HepG2 (cell line): ENCODE results near the gene MAMSTR. TPM values are rescaled to one million over a fixed set of nuclear protein-coding genes. Genes with fewer than 3 reads are reported as not detected.
A peak's percentile ranks its signal among the peaks of the same experiment; 100 is the strongest.

Source experiments
- CEBPB ChIP-seq: IDR thresholded peaks from 2 replicates; pipeline ENCODE4 v1.6.1; 2011; ENCODE audit warnings: low read depth, low read length, improper control_type of control experiment, borderline replicate concordance
- HNRNPL ChIP-seq: fragments of 200-400 bp; formaldehyde crosslinking; IDR thresholded peaks from 2 replicates; pipeline ENCODE4 v1.6.1; 2017; ENCODE audit warnings: mild to moderate bottlenecking, low read depth, low read length
- KLF15 ChIP-seq: sonication (generic); formaldehyde crosslinking; IDR thresholded peaks from 2 replicates; pipeline ENCODE4 v1.8.1; 2023; ENCODE audit warnings: borderline replicate concordance, mild to moderate bottlenecking, inconsistent platforms, missing genetic modification reagents, mixed read lengths
- PCBP1 ChIP-seq: fragments of 200-400 bp; formaldehyde crosslinking; IDR thresholded peaks from 2 replicates; pipeline ENCODE4 v1.6.1; 2017; ENCODE audit warnings: mild to moderate bottlenecking, low read depth, low read length, borderline replicate concordance
- PLRG1 ChIP-seq: fragments of 450-650 bp; conservative IDR thresholded peaks from 2 replicates; pipeline ENCODE4 v1.6.1; 2016
- RFX1 ChIP-seq: fragments of 450-650 bp; IDR thresholded peaks from 2 replicates; pipeline ENCODE4 v1.6.1; 2017
- SETDB1 ChIP-seq: sonication (generic); formaldehyde crosslinking; IDR thresholded peaks from 2 replicates; pipeline ENCODE4 v1.5.1; 2020; ENCODE audit warnings: missing genetic modification reagents, mild to moderate bottlenecking, borderline replicate concordance
- SNRNP70 ChIP-seq: fragments of 200-400 bp; formaldehyde crosslinking; IDR thresholded peaks from 2 replicates; pipeline ENCODE4 v1.6.1; 2017; ENCODE audit warnings: mild to moderate bottlenecking, low read depth, low read length, moderate library complexity
- TCF7 ChIP-seq: sonication (generic); IDR thresholded peaks from 2 replicates; pipeline ENCODE4 v1.6.1; 2016; ENCODE audit warnings: antibody characterized with exemption, low read depth
- ZFYVE20 ChIP-seq: sonication (generic); formaldehyde crosslinking; IDR thresholded peaks from 2 replicates; pipeline ENCODE4 v1.8.0; 2023; ENCODE audit warnings: low read depth, mild to moderate bottlenecking, moderate library complexity, missing genetic modification reagents, borderline replicate concordance
- ZNF234 ChIP-seq: sonication (generic); formaldehyde crosslinking; conservative IDR thresholded peaks from 2 replicates; pipeline ENCODE4 v1.5.1; 2020; ENCODE audit warnings: mild to moderate bottlenecking, missing genetic modification reagents
- ZNF296 ChIP-seq: sonication (generic); formaldehyde crosslinking; conservative IDR thresholded peaks from 2 replicates; pipeline ENCODE4 v1.5.0; 2020; ENCODE audit warnings: mild to moderate bottlenecking, missing genetic modification reagents
- ZNF557 ChIP-seq: sonication (generic); formaldehyde crosslinking; IDR thresholded peaks from 2 replicates; pipeline ENCODE4 v1.4.0; 2020; ENCODE audit warnings: missing genetic modification reagents
- ZNF629 ChIP-seq: sonication (generic); formaldehyde crosslinking; conservative IDR thresholded peaks from 2 replicates; pipeline ENCODE4 v1.5.0; 2020; ENCODE audit warnings: missing genetic modification reagents
- ZNF749 ChIP-seq: sonication (generic); formaldehyde crosslinking; IDR thresholded peaks from 2 replicates; pipeline ENCODE4 v1.8.0; 2022; ENCODE audit warnings: mild to moderate bottlenecking, missing genetic modification reagents, moderate library complexity, borderline replicate concordance
- ZNF781 ChIP-seq: sonication (generic); formaldehyde crosslinking; IDR thresholded peaks from 2 replicates; pipeline ENCODE4 v1.5.1; 2020; ENCODE audit warnings: borderline replicate concordance, mild to moderate bottlenecking, missing genetic modification reagents; ENCODE audit errors: not compliant biosample characterization
- ZZZ3 ChIP-seq: sonication (generic); formaldehyde crosslinking; IDR thresholded peaks from 2 replicates; pipeline ENCODE4 v1.4.0; 2020; ENCODE audit warnings: missing genetic modification reagents, mild to moderate bottlenecking, borderline replicate concordance
- polyA plus RNA-seq, 8 experiments: library from polyadenylated mRNA; depleted of rRNA in 3 of 8; stranded (reverse) in 7 of 8; unstranded in 1 of 8; fragments of >200 nt; fragmentation: Illumina TruSeq in 4 of 8; extraction: Trizol in 4 of 8; gene quantifications; 2 replicates each; pipeline versions ENCODE4 v1.2.1 to v1.2.3, GENCODE V29; 2011 to 2016; ENCODE audit warnings: low read depth in 4 of 8, missing spikeins in 1 of 8, mixed read lengths in 1 of 8; ENCODE audit not compliant: insufficient read depth in 1 of 8
- total RNA-seq, 5 experiments: library from RNA; depleted of rRNA; stranded (reverse); fragments of >200 nt; fragmentation: Illumina TruSeq; extraction: Trizol; gene quantifications; 2 replicates each; pipeline ENCODE4 v1.2.3, GENCODE V29; 2016; ENCODE audit warnings: low read depth in 1 of 5
- TF ChIP-seq, protein P1 (sequence below): sonication (generic); formaldehyde crosslinking; IDR thresholded peaks from 2 replicates; pipeline ENCODE4 v1.4.0; 2020; ENCODE audit warnings: mild to moderate bottlenecking, missing genetic modification reagents
- TF ChIP-seq, protein P2 (sequence below): sonication (generic); formaldehyde crosslinking; IDR thresholded peaks from 2 replicates; pipeline ENCODE4 v1.5.1; 2020; ENCODE audit warnings: missing genetic modification reagents, mild to moderate bottlenecking, borderline replicate concordance
- TF ChIP-seq, protein P3 (sequence below): sonication (generic); formaldehyde crosslinking; IDR thresholded peaks from 2 replicates; pipeline ENCODE4 v1.4.0; 2020; ENCODE audit warnings: missing genetic modification reagents, borderline replicate concordance
- TF ChIP-seq, protein P4 (sequence below): sonication (generic); formaldehyde crosslinking; IDR thresholded peaks from 2 replicates; pipeline ENCODE4 v1.8.0; 2022; ENCODE audit warnings: missing genetic modification reagents, mild to moderate bottlenecking, borderline replicate concordance
- TF ChIP-seq, protein P5 (sequence below): sonication (generic); formaldehyde crosslinking; IDR thresholded peaks from 2 replicates; pipeline ENCODE4 v1.8.0; 2022; ENCODE audit warnings: missing genetic modification reagents, low read depth, mild to moderate bottlenecking, borderline replicate concordance
- TF ChIP-seq, protein P6 (sequence below): sonication (generic); formaldehyde crosslinking; conservative IDR thresholded peaks from 2 replicates; pipeline ENCODE4 v1.4.0; 2020; ENCODE audit warnings: missing genetic modification reagents

MAMSTR gene
- total and polyA plus RNA-seq, 2 of the 13 experiments (the other 11 are each of a cell fraction or from before 2014, with no cell fraction given), result 2.2 to 2.4 TPM

DNA sequence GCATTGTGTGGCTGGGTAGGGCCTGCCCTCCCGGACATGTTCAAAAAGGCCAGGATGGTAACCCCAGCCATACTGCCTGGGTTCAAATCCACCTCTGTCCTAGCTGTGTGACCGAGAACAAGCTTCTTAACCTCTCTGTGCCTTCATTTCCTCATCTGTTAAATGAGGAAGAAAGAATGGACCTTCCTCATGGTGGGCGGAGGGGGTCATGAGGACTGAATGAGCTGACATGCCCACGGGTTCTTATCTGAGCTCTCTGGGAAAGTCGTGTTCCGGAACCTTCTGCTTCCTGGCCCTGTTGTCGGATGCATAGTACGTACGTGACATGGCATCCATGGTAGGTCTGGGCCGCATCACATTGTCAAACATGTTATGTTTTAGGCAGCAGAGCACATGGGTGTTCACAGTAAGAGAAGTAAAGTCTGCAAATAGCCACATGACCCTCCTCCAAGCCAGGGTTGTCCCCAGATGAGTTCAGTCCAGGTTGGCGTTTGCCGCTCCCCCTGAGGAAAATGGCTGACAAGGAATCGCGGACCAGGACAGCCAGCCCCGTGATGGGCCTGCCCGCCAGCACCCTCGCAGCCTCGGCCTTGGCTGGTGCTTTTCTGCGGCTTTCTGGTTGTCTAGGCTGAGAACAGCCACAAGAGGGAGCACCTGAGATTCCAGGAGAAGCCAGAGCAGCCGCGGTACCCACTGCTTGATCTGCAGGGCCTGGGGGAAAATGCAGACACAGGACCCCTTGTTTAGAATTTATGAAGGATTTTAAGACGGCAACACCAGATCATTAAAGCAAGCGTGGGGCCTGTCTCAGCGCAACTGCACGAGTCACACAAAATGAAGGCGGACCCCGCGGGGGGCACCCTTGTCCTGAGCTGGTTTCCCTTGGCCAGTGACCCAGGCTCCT, 44.4 kb downstream of the MAMSTR start (continued):
- TF ChIP-seq CEBPB, result no peak
- TF ChIP-seq ZNF557 (CRISPR knock-in tag), result no peak
- TF ChIP-seq ZNF629 (CRISPR knock-in tag), result no peak
- no peak for TF ChIP-seq TCF7
- TF ChIP-seq, protein P1, sequence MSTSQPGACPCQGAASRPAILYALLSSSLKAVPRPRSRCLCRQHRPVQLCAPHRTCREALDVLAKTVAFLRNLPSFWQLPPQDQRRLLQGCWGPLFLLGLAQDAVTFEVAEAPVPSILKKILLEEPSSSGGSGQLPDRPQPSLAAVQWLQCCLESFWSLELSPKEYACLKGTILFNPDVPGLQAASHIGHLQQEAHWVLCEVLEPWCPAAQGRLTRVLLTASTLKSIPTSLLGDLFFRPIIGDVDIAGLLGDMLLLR (CRISPR knock-in tag), result no peak
- TF ChIP-seq KLF15 (CRISPR knock-in tag), result no peak
- TF ChIP-seq, protein P2, sequence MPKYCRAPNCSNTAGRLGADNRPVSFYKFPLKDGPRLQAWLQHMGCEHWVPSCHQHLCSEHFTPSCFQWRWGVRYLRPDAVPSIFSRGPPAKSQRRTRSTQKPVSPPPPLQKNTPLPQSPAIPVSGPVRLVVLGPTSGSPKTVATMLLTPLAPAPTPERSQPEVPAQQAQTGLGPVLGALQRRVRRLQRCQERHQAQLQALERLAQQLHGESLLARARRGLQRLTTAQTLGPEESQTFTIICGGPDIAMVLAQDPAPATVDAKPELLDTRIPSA, result no peak
- TF ChIP-seq SETDB1 (CRISPR knock-in tag), result no peak
- TF ChIP-seq, protein P3, sequence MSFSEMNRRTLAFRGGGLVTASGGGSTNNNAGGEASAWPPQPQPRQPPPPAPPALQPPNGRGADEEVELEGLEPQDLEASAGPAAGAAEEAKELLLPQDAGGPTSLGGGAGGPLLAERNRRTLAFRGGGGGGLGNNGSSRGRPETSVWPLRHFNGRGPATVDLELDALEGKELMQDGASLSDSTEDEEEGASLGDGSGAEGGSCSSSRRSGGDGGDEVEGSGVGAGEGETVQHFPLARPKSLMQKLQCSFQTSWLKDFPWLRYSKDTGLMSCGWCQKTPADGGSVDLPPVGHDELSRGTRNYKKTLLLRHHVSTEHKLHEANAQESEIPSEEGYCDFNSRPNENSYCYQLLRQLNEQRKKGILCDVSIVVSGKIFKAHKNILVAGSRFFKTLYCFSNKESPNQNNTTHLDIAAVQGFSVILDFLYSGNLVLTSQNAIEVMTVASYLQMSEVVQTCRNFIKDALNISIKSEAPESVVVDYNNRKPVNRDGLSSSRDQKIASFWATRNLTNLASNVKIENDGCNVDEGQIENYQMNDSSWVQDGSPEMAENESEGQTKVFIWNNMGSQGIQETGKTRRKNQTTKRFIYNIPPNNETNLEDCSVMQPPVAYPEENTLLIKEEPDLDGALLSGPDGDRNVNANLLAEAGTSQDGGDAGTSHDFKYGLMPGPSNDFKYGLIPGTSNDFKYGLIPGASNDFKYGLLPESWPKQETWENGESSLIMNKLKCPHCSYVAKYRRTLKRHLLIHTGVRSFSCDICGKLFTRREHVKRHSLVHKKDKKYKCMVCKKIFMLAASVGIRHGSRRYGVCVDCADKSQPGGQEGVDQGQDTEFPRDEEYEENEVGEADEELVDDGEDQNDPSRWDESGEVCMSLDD (CRISPR knock-in tag), result no peak
- no peak for TF ChIP-seq RFX1
- TF ChIP-seq, protein P4, sequence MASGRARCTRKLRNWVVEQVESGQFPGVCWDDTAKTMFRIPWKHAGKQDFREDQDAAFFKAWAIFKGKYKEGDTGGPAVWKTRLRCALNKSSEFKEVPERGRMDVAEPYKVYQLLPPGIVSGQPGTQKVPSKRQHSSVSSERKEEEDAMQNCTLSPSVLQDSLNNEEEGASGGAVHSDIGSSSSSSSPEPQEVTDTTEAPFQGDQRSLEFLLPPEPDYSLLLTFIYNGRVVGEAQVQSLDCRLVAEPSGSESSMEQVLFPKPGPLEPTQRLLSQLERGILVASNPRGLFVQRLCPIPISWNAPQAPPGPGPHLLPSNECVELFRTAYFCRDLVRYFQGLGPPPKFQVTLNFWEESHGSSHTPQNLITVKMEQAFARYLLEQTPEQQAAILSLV (CRISPR knock-in tag), result no peak
- TF ChIP-seq PCBP1, result no peak
- TF ChIP-seq, protein P5, sequence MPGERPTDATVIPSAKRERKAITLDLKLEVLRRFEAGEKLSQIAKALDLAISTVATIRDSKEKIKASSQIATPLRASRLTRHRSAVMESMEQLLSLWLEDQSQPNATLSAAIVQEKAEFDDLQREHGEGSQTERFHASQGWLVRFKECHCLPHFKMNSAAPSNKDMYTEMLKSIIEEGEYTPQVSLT (CRISPR knock-in tag), result no peak
- TF ChIP-seq ZNF781 (CRISPR knock-in tag), result no peak
- TF ChIP-seq ZFYVE20 (CRISPR knock-in tag), result no peak
- peak; percentile 26; the same call in 1 of the 2 replicates for TF ChIP-seq ZNF749
- no peak for TF ChIP-seq PLRG1
- no peak for TF ChIP-seq SNRNP70
- TF ChIP-seq, protein P6, sequence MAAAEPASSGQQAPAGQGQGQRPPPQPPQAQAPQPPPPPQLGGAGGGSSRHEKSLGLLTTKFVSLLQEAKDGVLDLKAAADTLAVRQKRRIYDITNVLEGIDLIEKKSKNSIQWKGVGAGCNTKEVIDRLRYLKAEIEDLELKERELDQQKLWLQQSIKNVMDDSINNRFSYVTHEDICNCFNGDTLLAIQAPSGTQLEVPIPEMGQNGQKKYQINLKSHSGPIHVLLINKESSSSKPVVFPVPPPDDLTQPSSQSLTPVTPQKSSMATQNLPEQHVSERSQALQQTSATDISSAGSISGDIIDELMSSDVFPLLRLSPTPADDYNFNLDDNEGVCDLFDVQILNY (CRISPR knock-in tag), result no peak
- TF ChIP-seq ZNF296 (CRISPR knock-in tag), result no peak
- TF ChIP-seq HNRNPL, result no peak
- no peak for TF ChIP-seq ZNF234 (CRISPR knock-in tag)
- TF ChIP-seq ZZZ3 (CRISPR knock-in tag), result no peak
